Keratinocyte (primary cell): Measurements from ENCODE around the gene MAGI2. TPM values are rescaled to one million over a fixed set of nuclear protein-coding genes. Genes with fewer than 3 reads are reported as not detected.

ENCODE experiments used
- DNase-seq: peaks from one replicate; pipeline ENCODE4 v3.0.0-alpha.2; 2011; ENCODE audit warnings: low read depth, missing footprints, low spot score
- FAIRE-seq: peaks from 2 replicates; lab custom pipeline; 2011; peaks lifted over from hg19 to GRCh38; lab: Jason Lieb, UNC
- H2AFZ ChIP-seq: 2 replicates; pipeline ENCODE4 v1.6.0; 2012; ENCODE audit warnings: low read length, control low read depth, inconsistent platforms; ENCODE audit not compliant: control insufficient read depth
- H3K27ac ChIP-seq: 2 replicates; pipeline ENCODE4 v1.5.1; 2011; ENCODE audit warnings: low read length; ENCODE audit not compliant: control insufficient read depth, insufficient read depth
- H3K27me3 ChIP-seq: 3 replicates; pipeline ENCODE4 v1.6.0; 2011; ENCODE audit warnings: low read length; ENCODE audit not compliant: control insufficient read depth, insufficient read depth; ENCODE audit errors: extremely low read depth
- H3K36me3 ChIP-seq, 2 experiments: 2 replicates in 1 of 2; 3 replicates in 1 of 2; pipeline ENCODE4 v1.5.1; 2011; ENCODE audit warnings: low read length in 2 of 2, mild to moderate bottlenecking in 1 of 2; ENCODE audit not compliant: control insufficient read depth in 2 of 2, insufficient read depth in 2 of 2; ENCODE audit errors: extremely low read depth in 1 of 2
- H3K4me1 ChIP-seq: 3 replicates; pipeline ENCODE4 v1.5.1; 2011; ENCODE audit warnings: low read length; ENCODE audit not compliant: control insufficient read depth, insufficient read depth; ENCODE audit errors: extremely low read depth
- H3K4me2 ChIP-seq: 3 replicates; pipeline ENCODE4 v1.6.0; 2011; ENCODE audit warnings: low read depth, low read length; ENCODE audit not compliant: control insufficient read depth, insufficient read depth; ENCODE audit errors: extremely low read depth
- H3K4me3 ChIP-seq, 3 experiments: fragments of 200-600 bp in 1 of 3; sonication (generic) in 1 of 3; 2 replicates in 2 of 3; 3 replicates in 1 of 3; pipeline ENCODE4 v1.5.1; 2011 to 2016; ENCODE audit warnings: low read length in 3 of 3, mild to moderate bottlenecking in 3 of 3, control low read depth in 2 of 3, inconsistent platforms in 1 of 3, low read depth in 1 of 3, mixed read lengths in 1 of 3, mixed run types in 1 of 3, moderate library complexity in 1 of 3; ENCODE audit not compliant: control insufficient read depth in 2 of 3, insufficient read depth in 2 of 3; ENCODE audit errors: extremely low read depth in 1 of 3
- H3K79me2 ChIP-seq: 2 replicates; pipeline ENCODE4 v1.6.0; 2012; ENCODE audit warnings: low read length; ENCODE audit not compliant: control insufficient read depth, insufficient read depth
- H3K9ac ChIP-seq: 3 replicates; pipeline ENCODE4 v1.6.0; 2011; ENCODE audit warnings: low read length; ENCODE audit not compliant: control insufficient read depth, insufficient read depth; ENCODE audit errors: extremely low read depth
- H3K9me1 ChIP-seq: 3 replicates; pipeline ENCODE4 v1.6.0; 2011; ENCODE audit warnings: low read length; ENCODE audit not compliant: control insufficient read depth, insufficient read depth; ENCODE audit errors: extremely low read depth
- H3K9me3 ChIP-seq: 2 replicates; pipeline ENCODE4 v1.5.1; 2012; ENCODE audit warnings: low read depth, low read length; ENCODE audit not compliant: control insufficient read depth
- H4K20me1 ChIP-seq: 3 replicates; pipeline ENCODE4 v1.6.0; 2011; ENCODE audit warnings: low read length; ENCODE audit not compliant: control insufficient read depth, insufficient read depth; ENCODE audit errors: extremely low read depth
- CTCF ChIP-seq, 3 experiments: IDR thresholded peaks in 1 of 3; conservative IDR thresholded peaks in 1 of 3; optimal IDR thresholded peaks in 1 of 3; 2 replicates in 2 of 3; 3 replicates in 1 of 3; pipeline versions ENCODE3 to v1.5.1; 2011; ENCODE audit warnings: low read length in 3 of 3, mild to moderate bottlenecking in 3 of 3, moderate library complexity in 2 of 3, control low read depth in 1 of 3, inconsistent platforms in 1 of 3; ENCODE audit not compliant: insufficient read depth in 2 of 3; ENCODE audit errors: extremely low read depth in 1 of 3
- EZH2 ChIP-seq: IDR thresholded peaks from one replicate; pipeline ENCODE4 v1.6.1; 2012; ENCODE audit warnings: inconsistent platforms, mild to moderate bottlenecking, low read length, moderate library complexity
- dilution Hi-C: fragments of 300-500 bp; cut with MboI; formaldehyde crosslinking; loops from one replicate; pipeline ENCODE4 v1.7.0; 2020; ENCODE audit warnings: low sequenced_read_pairs; ENCODE audit not compliant: extremely low pct_ligation_motif_present
- polyA plus RNA-seq, 5 experiments: library from polyadenylated mRNA; depleted of rRNA in 3 of 5; stranded (reverse) in 3 of 5; stranded (forward) in 1 of 5; unstranded in 1 of 5; fragments of >200 nt; gene quantifications; 1 replicate in 1 of 5; 2 replicates in 3 of 5; 3 replicates in 1 of 5; pipeline versions ENCODE4 v1.2.1 to v1.2.3, GENCODE V29; 2011 to 2012; ENCODE audit warnings: missing spikeins in 2 of 5, low read depth in 1 of 5, low replicate concordance in 1 of 5

MAGI2 gene
- polyA plus RNA-seq, 1 donor (not counting 4 experiments of a cell fraction or from before 2014, with no cell fraction given) = 0.07 TPM

- H4K20me1 ChIP-seq = no peaks in the 10 kb centered on the region
- no peak overlapping the region for H3K27ac ChIP-seq
- H3K9me1 ChIP-seq = no peaks in the 10 kb centered on the region
- no peak overlapping the region for H2AFZ ChIP-seq
- no peaks in the 10 kb centered on the region for H3K79me2 ChIP-seq
- H3K9me3 ChIP-seq = no peaks in the 10 kb centered on the region
- no peak overlapping the region for H3K9ac ChIP-seq
- TF ChIP-seq CTCF (optimal IDR thresholded peaks at IDR 0.05 in 1 of 3, IDR thresholded peaks at IDR 0.05 in 1 of 3, conservative IDR thresholded peaks at IDR 0.05 in 1 of 3; ENCODE audit: extremely low read depth in 1 of 3, insufficient read depth in 2 of 3, low read length in 3 of 3) (no peak), EZH2 (no peak)
- no peaks in the 10 kb centered on the region for H3K27me3 ChIP-seq
- H3K4me1 ChIP-seq = peaks cover 5% of the 10 kb centered on the region
- dilution Hi-C loops = no loop called here
- DNase-seq = no peak
- H3K36me3 ChIP-seq = no peaks in the 10 kb centered on the region
- no peak overlapping the region for H3K4me2 ChIP-seq
- no peak overlapping the region for H3K4me3 ChIP-seq
- no peak for FAIRE-seq
These were observed 401.6 kb downstream of the MAGI2 start for GRCh38 chr7:79051915-79052314.

- Histone ChIP-seq H3K9ac (no peak overlapping the region), H2AFZ (no peak overlapping the region), H3K36me3 (no peaks in the 10 kb centered on the region), H3K4me1 (peaks cover 5% of the 10 kb centered on the region), H3K79me2 (no peaks in the 10 kb centered on the region), H3K4me2 (no peak overlapping the region), H3K27ac (no peak overlapping the region), H3K4me3 (no peak overlapping the region), H3K27me3 (no peaks in the 10 kb centered on the region), H3K9me3 (no peaks in the 10 kb centered on the region), H4K20me1 (no peaks in the 10 kb centered on the region), H3K9me1 (no peaks in the 10 kb centered on the region)
- DNase-seq = peak; percentile 49
- FAIRE-seq = peak; percentile 85
- dilution Hi-C loops = no loop called here
- TF ChIP-seq CTCF (optimal IDR thresholded peaks at IDR 0.05 in 1 of 3, IDR thresholded peaks at IDR 0.05 in 1 of 3, conservative IDR thresholded peaks at IDR 0.05 in 1 of 3; ENCODE audit: extremely low read depth in 1 of 3, insufficient read depth in 2 of 3, low read length in 3 of 3) = no peak
- no peak for TF ChIP-seq EZH2
These were observed 402.9 kb downstream of the MAGI2 start for GRCh38 chr7:79050603-79051002.
